Measurements from ENCODE around the gene RAG2. TPM values are rescaled to one million over a fixed set of nuclear protein-coding genes. Genes with fewer than 3 reads are reported as not detected.

Gene RAG2
- total and polyA plus RNA-seq, 2 of the 4 experiments (the other 2 are of a cell fraction) = not detected

GRCh38 chr11:36631774-36632173 is 33.7 kb upstream of the RAG2 start:
- Histone ChIP-seq H4K91ac (ENCODE audit: insufficient read depth, low read depth, low read length) (no peak overlapping the region), H3K9me1 (ENCODE audit: insufficient read depth, low read length) (no peaks in the 10 kb centered on the region), H2AFZ (replicated peaks; ENCODE audit: low read length, poor library complexity) (no peak overlapping the region), H3K18ac (ENCODE audit: low read depth, low read length) (no peak overlapping the region), H3K4me1 (ENCODE audit: control insufficient read depth, insufficient read depth, low read length) (no peaks in the 10 kb centered on the region), H4K8ac (ENCODE audit: low read depth in 2 of 2, low read length in 2 of 2) (no peak overlapping the region), H4K5ac (ENCODE audit: low read depth, low read length) (no peak overlapping the region), H3K4me3 (ENCODE audit: insufficient read depth, low read depth, low read length) (no peak overlapping the region), H3K36me3 (ENCODE audit: control insufficient read depth, insufficient read depth, low read length) (no peaks in the 10 kb centered on the region), H2BK5ac (ENCODE audit: low read depth, low read length, poor library complexity, severe bottlenecking) (no peak overlapping the region), H2AK9ac (replicated peaks; ENCODE audit: low read depth, low read length, poor library complexity) (no peak overlapping the region), H2AK5ac (ENCODE audit: low read depth, low read length) (no peak overlapping the region), H3K23ac (ENCODE audit: low read depth, low read length) (no peak overlapping the region), H3K79me1 (ENCODE audit: low read depth in 1 of 2, low read length in 2 of 2) (no peaks in the 10 kb centered on the region), H3K27me3 (ENCODE audit: control insufficient read depth, insufficient read depth, low read length) (no peaks in the 10 kb centered on the region), H2BK15ac (ENCODE audit: low read depth, low read length) (no peak overlapping the region), H3K9me3 (ENCODE audit: control insufficient read depth, insufficient read depth, low read length) (no peaks in the 10 kb centered on the region), H3K14ac (replicated peaks; ENCODE audit: low read depth, low read length) (no peak overlapping the region), H3K4me2 (ENCODE audit: low read depth, low read length) (no peak overlapping the region), H3K27ac (ENCODE audit: insufficient read depth, low read length) (no peak overlapping the region), H2BK120ac (ENCODE audit: low read depth, low read length) (no peak overlapping the region), H2BK20ac (ENCODE audit: low read depth, low read length) (no peak overlapping the region), H4K20me1 (ENCODE audit: insufficient read depth, low read length) (no peaks in the 10 kb centered on the region), H3K9ac (ENCODE audit: low read depth, low read length) (no peak overlapping the region), H3K56ac (ENCODE audit: extremely low read depth, insufficient read depth, low read length) (no peak overlapping the region), H3K4ac (ENCODE audit: low read depth, low read length) (no peak overlapping the region)
- TF ChIP-seq CHD1 (IDR thresholded peaks at IDR 0.05; ENCODE audit: low read depth, low read length) = no peak
- no peak for TF ChIP-seq BHLHE40 (IDR thresholded peaks at IDR 0.05; ENCODE audit: low read depth, low read length)
- no peak for TF ChIP-seq MAFK (IDR thresholded peaks at IDR 0.05; ENCODE audit: low read depth, low read length)
- TF ChIP-seq RAD21 (IDR thresholded peaks at IDR 0.05; ENCODE audit: low read length) = no peak
- TF ChIP-seq FOS (IDR thresholded peaks at IDR 0.05; ENCODE audit: low read depth, low read length) = no peak
- TF ChIP-seq MXI1 (IDR thresholded peaks at IDR 0.05; ENCODE audit: borderline replicate concordance, low read depth, low read length) = no peak
- TF ChIP-seq NFE2L2 (IDR thresholded peaks at IDR 0.05; ENCODE audit: low read depth, low read length) = no peak
- TF ChIP-seq ELK1 (IDR thresholded peaks at IDR 0.05; ENCODE audit: borderline replicate concordance, low read depth, low read length) = no peak
- no peak for TF ChIP-seq RFX5 (IDR thresholded peaks at IDR 0.05; ENCODE audit: low read depth, low read length)
- TF ChIP-seq RCOR1 (IDR thresholded peaks at IDR 0.05; ENCODE audit: insufficient replicate concordance, low read length) = no peak
- TF ChIP-seq CEBPB (IDR thresholded peaks at IDR 0.05; ENCODE audit: low read depth, low read length) = no peak
- TF ChIP-seq USF2 (IDR thresholded peaks at IDR 0.05; ENCODE audit: low read depth, low read length) = no peak
- no peak for TF ChIP-seq POLR2A (IDR thresholded peaks at IDR 0.05; ENCODE audit: low read depth, low read length)
- TF ChIP-seq SMC3 (IDR thresholded peaks at IDR 0.05; ENCODE audit: low read depth, low read length) = no peak
- TF ChIP-seq CTCF (conservative IDR thresholded peaks at IDR 0.05; ENCODE audit: low read depth, low read length) = no peak
- no peak for TF ChIP-seq MAZ (IDR thresholded peaks at IDR 0.05; ENCODE audit: borderline replicate concordance, low read depth, low read length)
- intact Hi-C loops (cut with micrococcal nuclease) (no loop called here), in situ Hi-C loops (cut with MboI; ENCODE audit: low sequenced_read_pairs) (no loop called here), dilution Hi-C loops (cut with HindIII; ENCODE audit: low sequenced_read_pairs, unreplicated experiment) (no loop called here)
- DNase-seq (no peak), ATAC-seq (ENCODE audit: low read depth) (no peak)
- no TSS peak for BruUV-seq (replicated peaks)
- CTCF ChIA-PET = no interaction called here
- WGBS, 2 experiments (ENCODE audit: extremely low coverage in 2 of 2, insufficient read length in 1 of 2) = no CpG with 5 or more reads among the region's 2 CpGs
- POLR2A ChIA-PET (ENCODE audit: unreplicated experiment) = no interaction called here
